GM23248 (cell line): ENCODE data around the gene RRBP1.

Experiments used
- EZH2 ChIP-seq: fragments of 200-600 bp; sonication (generic); IDR thresholded peaks from 2 replicates; pipeline ENCODE4 v1.6.1; 2018; ENCODE audit warnings: antibody characterized with exemption, mild to moderate bottlenecking; ENCODE audit not compliant: insufficient read depth, poor library complexity, severe bottlenecking
- EZH2phosphoT487 ChIP-seq: fragments of 200-600 bp; sonication (generic); IDR thresholded peaks from 2 replicates; pipeline ENCODE4 v1.6.1; 2018; ENCODE audit warnings: antibody characterized with exemption, moderate library complexity, mild to moderate bottlenecking, low read depth; ENCODE audit not compliant: insufficient read depth

DNA sequence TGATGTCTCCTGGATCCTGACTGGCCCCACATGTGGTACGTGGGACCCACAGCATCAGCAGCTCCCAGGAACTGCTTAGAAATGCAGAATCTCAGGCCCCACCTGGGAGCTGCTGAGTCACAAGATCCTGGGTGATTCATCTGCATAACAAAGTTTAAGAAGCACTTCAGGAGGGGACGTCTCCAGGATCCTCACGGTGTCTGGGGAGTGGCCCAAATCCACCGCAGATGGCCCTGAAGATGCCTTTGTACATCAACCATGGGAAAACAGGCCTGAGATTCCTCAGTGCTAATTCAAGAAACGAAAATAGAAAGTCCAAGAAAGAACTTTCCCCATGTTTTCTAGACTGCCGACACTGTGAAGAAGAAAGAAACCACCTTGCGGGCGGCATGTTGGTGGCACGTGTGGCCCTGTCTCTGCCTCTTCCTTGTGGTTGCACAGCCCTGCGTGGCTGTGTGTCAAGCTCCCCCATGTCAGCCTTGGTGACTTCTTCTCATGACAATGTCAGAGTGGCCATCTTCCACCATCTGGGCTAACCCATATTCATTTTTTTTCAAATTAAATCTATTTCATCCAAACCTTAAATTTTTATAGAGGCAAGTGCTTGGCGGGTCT, 26.1 kb downstream of the RRBP1 start:
- TF ChIP-seq EZH2phosphoT487: no peak
- no peak for TF ChIP-seq EZH2
